ENCODE measurements around the gene RASL10A.

RASL10A gene

GRCh38 chr22:29319072-29319471 is 3.6 kb upstream of the RASL10A start:
- Mint-ChIP-seq H3K27me3 (peaks cover 51% of the 10 kb centered on the region), H3K36me3 (peaks cover 2% of the 10 kb centered on the region), H3K27ac (no peak overlapping the region), H3K4me3 (no peak overlapping the region), H3K4me1 (peaks cover 9% of the 10 kb centered on the region), H3K9me3 (no peaks in the 10 kb centered on the region)
- no peak for DNase-seq
- CTCF ChIA-PET = interaction anchor here (0.6 kb wide), 1 partner anchor 19 kb away, joined by 3 read pairs; no protein-coding TSS in a partner anchor

DNA sequence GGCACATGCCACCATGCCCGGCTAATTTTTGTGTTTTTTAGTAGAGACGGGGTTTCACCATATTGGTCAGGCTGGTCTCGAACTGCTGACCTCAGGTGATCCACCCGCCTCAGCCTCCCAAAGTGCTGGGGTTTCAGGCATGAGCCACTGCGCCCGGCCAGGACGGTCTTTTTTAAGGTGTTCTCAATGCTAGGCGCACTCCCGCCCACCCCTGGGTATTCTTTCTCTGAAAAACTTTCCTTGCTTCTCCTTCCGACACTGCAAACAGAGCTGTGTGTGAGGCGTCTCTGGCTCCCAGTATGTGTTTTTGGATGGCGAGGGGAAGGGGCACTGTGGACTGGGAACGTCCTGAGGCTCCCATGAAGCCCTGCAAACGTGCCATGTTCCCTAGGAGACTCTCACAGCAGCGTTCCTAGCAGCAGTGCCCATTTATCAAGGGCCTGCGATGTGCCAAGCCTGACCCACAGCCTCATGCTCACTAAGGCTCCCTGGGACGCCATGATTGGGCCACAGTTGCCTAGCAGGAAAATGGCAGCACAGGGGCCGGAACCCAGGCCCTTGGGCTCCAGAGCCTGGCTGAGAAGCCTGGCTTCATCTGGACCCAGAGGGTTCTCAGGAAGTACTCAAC is 2.4 kb upstream of the RASL10A start:
- no peak for DNase-seq
- CTCF ChIA-PET = no interaction called here
- Mint-ChIP-seq H3K36me3 (peaks cover 2% of the 10 kb centered on the region), H3K27me3 (peaks cover 62% of the 10 kb centered on the region), H3K4me3 (no peak overlapping the region), H3K4me1 (peaks cover 20% of the 10 kb centered on the region), H3K27ac (no peak overlapping the region), H3K9me3 (no peaks in the 10 kb centered on the region)

GRCh38 chr22:29316141-29316828 is 788 bp upstream of the RASL10A start:
- no peaks in the 10 kb centered on the region for H3K9me3 Mint-ChIP-seq
- peaks cover 75% of the 10 kb centered on the region for H3K27me3 Mint-ChIP-seq
- peak overlapping the region; percentile 42 for H3K27ac Mint-ChIP-seq
- peaks cover 2% of the 10 kb centered on the region for H3K36me3 Mint-ChIP-seq
- H3K4me3 Mint-ChIP-seq = peak overlapping the region; percentile 16
- H3K4me1 Mint-ChIP-seq = peaks cover 28% of the 10 kb centered on the region
- DNase-seq = no peak
- CTCF ChIA-PET = interaction anchor here (0.7 kb wide), 2 partner anchors 65 to 698 kb away, joined by 4 to 5 read pairs; no protein-coding TSS in a partner anchor

- no peak for DNase-seq
- Mint-ChIP-seq H3K27me3 (peaks cover 84% of the 10 kb centered on the region), H3K4me1 (peaks cover 37% of the 10 kb centered on the region), H3K36me3 (peaks cover 2% of the 10 kb centered on the region), H3K4me3 (peak overlapping the region; percentile 52), H3K27ac (peak overlapping the region; percentile 7), H3K9me3 (no peaks in the 10 kb centered on the region)
- CTCF ChIA-PET = interaction anchor here (1.2 to 2.4 kb wide), 2 partner anchors 9 to 11 kb away, joined by 3 to 12 read pairs; no protein-coding TSS in a partner anchor
Observed at GRCh38 chr22:29314537-29315285, 786 bp downstream of the RASL10A start.

GRCh38 chr22:29313576-29314466 is 1.7 kb downstream of the RASL10A start:
- Mint-ChIP-seq H3K9me3 (no peaks in the 10 kb centered on the region), H3K4me3 (peak overlapping the region; percentile 52), H3K36me3 (peaks cover 2% of the 10 kb centered on the region), H3K27me3 (peaks cover 87% of the 10 kb centered on the region), H3K27ac (peak overlapping the region; percentile 7), H3K4me1 (peaks cover 46% of the 10 kb centered on the region)
- DNase-seq = no peak
- CTCF ChIA-PET = interaction anchor here (1.2 to 2.4 kb wide), 5 partner anchors 8 to 26 kb away, joined by 3 to 12 read pairs (median 7); no protein-coding TSS in a partner anchor

GRCh38 chr22:29313126-29313575 is 2.3 kb downstream of the RASL10A start:
- Mint-ChIP-seq H3K4me3 (no peak overlapping the region), H3K9me3 (no peaks in the 10 kb centered on the region), H3K27me3 (peaks cover 87% of the 10 kb centered on the region), H3K27ac (no peak overlapping the region), H3K4me1 (peaks cover 53% of the 10 kb centered on the region), H3K36me3 (peaks cover 2% of the 10 kb centered on the region)
- CTCF ChIA-PET = interaction anchor here (0.7 to 2.4 kb wide), 5 partner anchors 9 to 25 kb away, joined by 3 to 12 read pairs (median 7); no protein-coding TSS in a partner anchor
- DNase-seq = peak; percentile 41

GRCh38 chr22:29312218-29313125 is 3.0 kb downstream of the RASL10A start:
- Mint-ChIP-seq H3K27ac (peak overlapping the region; percentile 19), H3K4me1 (peaks cover 59% of the 10 kb centered on the region), H3K36me3 (peaks cover 2% of the 10 kb centered on the region), H3K27me3 (peaks cover 87% of the 10 kb centered on the region), H3K4me3 (no peak overlapping the region), H3K9me3 (no peaks in the 10 kb centered on the region)
- DNase-seq = peak; percentile 13
- CTCF ChIA-PET = interaction anchor here (0.7 to 2.4 kb wide), 5 partner anchors 9 to 24 kb away, joined by 3 to 12 read pairs (median 7); no protein-coding TSS in a partner anchor

- peak; percentile 18 for DNase-seq
- CTCF ChIA-PET = no interaction called here
- H3K9me3 Mint-ChIP-seq = no peaks in the 10 kb centered on the region
Observed at GRCh38 chr22:29311464-29312217, 3.9 kb downstream of the RASL10A start.

GRCh38 chr22:29310863-29311339 is 4.6 kb downstream of the RASL10A start:
- Mint-ChIP-seq H3K4me3 (no peak overlapping the region), H3K27ac (no peak overlapping the region), H3K4me1 (peaks cover 67% of the 10 kb centered on the region), H3K36me3 (no peaks in the 10 kb centered on the region), H3K9me3 (no peaks in the 10 kb centered on the region), H3K27me3 (peaks cover 83% of the 10 kb centered on the region)
- peak; percentile 70 for DNase-seq
- CTCF ChIA-PET = no interaction called here

More at GRCh38 chr22:29311464-29312217, 3.9 kb downstream of the RASL10A start:
- H3K36me3 Mint-ChIP-seq = peaks cover 2% of the 10 kb centered on the region
- peaks cover 61% of the 10 kb centered on the region for H3K4me1 Mint-ChIP-seq
- H3K27ac Mint-ChIP-seq = no peak overlapping the region
- peaks cover 83% of the 10 kb centered on the region for H3K27me3 Mint-ChIP-seq
- no peak overlapping the region for H3K4me3 Mint-ChIP-seq

- Mint-ChIP-seq H3K9me3 (no peaks in the 10 kb centered on the region), H3K27ac (no peak overlapping the region), H3K4me3 (no peak overlapping the region), H3K36me3 (no peaks in the 10 kb centered on the region), H3K27me3 (peaks cover 83% of the 10 kb centered on the region), H3K4me1 (peaks cover 68% of the 10 kb centered on the region)
- CTCF ChIA-PET = interaction anchor here (0.7 kb wide), 1 partner anchor 266 kb away, joined by 3 read pairs; no protein-coding TSS in a partner anchor
- DNase-seq = peak; percentile 18
Observed at GRCh38 chr22:29310065-29310862, 5.2 kb downstream of the RASL10A start.

DNA sequence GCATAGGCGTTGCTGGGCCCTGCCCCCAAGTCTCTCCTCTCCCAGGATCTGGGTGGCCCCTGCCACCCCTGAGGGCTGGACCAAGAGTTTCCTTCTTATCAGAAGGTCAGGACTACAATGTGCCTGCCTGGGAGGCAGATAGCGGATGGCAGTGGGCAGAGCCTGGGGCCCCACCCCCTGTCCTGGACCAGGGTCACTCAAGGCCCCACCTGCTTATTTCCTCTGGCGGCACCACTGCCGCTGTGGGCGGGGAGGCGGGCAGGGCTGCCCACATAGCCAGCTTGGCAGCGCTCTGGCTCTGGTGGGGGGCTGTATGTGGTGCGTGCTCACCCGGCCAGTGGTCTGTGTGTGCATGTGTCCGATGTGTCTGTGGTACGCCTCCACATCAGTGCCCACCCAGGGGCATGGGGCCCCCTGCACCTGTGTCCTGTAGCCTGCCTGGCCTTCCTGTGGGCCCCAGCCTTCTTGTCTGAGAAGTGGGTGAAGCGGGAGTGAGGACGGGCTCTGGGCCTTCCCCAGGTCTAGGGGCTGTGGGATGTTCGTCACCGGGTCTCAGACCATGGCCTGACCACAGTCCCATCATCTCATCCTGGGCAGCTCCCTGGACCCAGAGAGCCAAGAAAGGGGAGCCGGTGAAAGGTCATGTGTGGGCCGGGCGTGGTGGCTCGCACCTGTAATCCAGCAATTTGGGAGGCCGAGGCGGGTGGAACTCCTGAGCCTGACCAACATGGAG is 6.0 kb downstream of the RASL10A start:
- peaks cover 65% of the 10 kb centered on the region for H3K4me1 Mint-ChIP-seq
- DNase-seq = peak; percentile 19
- H3K4me3 Mint-ChIP-seq = no peak overlapping the region
- H3K27me3 Mint-ChIP-seq = peaks cover 83% of the 10 kb centered on the region
- CTCF ChIA-PET = no interaction called here
- no peak overlapping the region for H3K27ac Mint-ChIP-seq
- no peaks in the 10 kb centered on the region for H3K36me3 Mint-ChIP-seq
- no peaks in the 10 kb centered on the region for H3K9me3 Mint-ChIP-seq
